Hypothalamus (tissue), 51 donors: ENCODE measurements around the gene TALDO1.

ENCODE experiments used
- DNase-seq, 51 donors: peaks; one replicate each; lab custom pipeline; 2025; lab: John Stamatoyannopoulos, UW

TALDO1 gene

DNA sequence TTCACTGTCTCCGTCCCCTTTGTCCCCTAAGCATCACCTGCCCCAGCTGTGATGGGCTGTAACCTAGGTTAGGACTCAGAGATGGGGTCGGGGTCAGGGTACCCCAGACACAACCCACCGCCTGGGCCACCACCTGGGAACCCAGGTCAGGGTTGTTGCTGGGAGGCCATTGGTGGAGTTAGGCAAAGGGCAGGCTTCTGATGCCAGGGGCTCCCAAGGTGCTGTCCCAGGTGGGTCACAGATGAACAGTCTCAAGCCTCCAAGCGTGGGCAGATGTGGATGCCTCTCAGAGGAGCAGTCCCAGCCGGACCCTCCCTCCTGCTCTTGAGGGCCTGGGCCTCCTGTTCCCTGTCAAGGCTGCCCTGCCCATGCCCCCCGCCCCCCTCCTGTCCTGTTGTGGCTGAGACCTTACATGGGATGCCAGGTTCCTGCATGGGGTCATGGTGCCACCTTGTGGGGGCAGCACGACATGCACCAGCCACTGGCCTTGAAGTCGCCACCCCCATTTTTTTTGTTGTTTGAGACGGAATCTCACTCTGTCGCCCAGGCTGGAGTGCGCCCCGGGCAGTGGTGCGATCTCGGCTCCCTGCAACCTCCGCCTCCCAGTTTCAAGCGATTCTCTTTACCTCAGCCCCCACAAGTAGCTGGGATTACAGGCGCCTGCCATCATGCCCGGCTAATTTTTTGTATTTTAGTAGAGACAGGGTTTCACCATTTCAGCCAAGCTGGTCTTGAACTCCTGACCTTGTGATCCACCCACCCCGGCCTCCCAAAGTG, 17.9 kb downstream of the TALDO1 start:
- peak in 24 of 51 donors; percentile 18 to 74 (median 46) for DNase-seq

DNA sequence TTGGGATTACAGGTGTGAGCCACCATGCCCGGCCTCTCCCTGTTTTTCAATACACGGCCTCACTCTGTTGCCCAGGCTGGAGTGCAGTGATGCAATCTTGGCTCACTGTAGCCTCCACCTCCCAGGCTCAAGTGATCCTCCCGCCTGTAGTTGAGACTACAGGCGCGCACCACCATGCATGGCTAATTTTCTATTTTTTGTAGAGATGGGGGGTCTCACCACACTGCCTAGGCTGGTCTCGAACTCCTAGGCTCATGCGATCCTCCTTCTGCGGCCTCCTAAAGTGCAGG, 18.5 kb downstream of the TALDO1 start:
- DNase-seq = no peak

DNA sequence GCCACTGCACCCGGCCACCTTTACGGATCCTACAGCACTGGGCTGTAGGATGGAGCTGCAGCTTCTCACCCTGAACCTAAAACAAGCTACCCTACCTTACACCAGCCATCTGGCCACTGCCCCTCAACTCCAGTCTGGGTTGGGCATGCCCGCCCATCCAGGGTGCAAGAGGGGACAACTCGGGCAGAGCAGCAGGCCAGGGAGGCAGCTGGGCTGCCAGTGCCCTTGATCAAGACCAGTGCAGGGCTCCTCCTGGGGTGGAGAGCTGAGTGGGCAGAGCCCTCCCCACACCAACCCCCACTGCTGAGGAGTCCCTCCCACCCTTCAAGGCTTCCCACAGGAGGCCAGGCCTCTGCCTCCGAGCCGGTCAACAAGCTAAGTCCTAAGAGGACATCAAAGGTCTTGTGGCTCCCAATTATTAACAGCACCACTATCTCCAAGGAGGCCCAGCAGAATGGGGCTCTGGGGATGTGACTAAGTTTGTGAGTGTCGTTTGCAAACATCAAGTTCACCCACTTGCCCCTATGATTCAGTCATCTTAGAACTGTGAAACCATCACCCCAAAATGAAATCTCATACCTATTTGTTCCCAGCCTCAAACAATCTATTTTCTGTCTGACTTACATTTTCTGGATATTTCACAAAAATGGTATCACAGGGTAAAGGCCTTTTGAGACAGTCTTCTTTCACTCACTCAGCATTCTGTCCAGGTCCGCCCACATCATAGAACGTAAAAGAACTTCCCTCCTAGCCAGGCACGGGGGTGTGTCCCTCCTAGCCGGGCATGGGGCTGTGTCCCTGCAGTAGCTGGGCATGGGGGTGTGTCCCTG, 19.1 kb downstream of the TALDO1 start:
- no peak for DNase-seq

DNA sequence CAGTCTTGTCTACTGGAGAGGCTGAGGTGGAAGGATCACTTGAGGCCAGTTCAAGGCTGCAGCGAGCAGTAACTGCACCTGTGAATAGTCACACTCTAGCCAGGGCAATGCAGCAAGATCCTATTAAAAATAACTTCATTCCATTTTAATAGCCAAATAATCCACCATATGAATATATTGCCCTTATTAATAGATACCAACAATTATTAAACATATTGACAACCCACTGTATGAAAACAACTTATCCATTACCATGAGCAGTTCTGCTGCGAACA, 19.6 kb downstream of the TALDO1 start:
- DNase-seq = no peak

DNA sequence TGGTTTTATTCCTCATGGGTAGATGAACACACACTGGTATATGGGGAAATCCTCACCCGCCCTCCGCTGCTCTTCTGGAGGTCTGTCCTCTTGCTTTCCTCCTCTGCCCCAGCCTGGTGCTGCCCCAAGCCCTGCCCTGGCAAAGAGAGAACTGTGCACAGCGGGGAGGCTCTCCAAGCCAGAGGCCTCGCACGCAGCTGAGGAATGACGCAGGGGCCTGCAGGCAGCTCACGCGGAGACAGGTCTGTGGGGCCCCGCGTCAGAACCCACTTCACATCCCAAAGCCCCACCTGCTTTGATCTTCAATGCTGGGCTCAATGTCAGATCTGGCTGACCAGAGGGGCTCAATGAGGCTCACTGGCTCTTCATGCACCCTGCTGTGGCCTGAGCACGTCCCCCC, 20.0 kb downstream of the TALDO1 start:
- peak in 2 of 51 donors; percentile 17 to 47 for DNase-seq

DNA sequence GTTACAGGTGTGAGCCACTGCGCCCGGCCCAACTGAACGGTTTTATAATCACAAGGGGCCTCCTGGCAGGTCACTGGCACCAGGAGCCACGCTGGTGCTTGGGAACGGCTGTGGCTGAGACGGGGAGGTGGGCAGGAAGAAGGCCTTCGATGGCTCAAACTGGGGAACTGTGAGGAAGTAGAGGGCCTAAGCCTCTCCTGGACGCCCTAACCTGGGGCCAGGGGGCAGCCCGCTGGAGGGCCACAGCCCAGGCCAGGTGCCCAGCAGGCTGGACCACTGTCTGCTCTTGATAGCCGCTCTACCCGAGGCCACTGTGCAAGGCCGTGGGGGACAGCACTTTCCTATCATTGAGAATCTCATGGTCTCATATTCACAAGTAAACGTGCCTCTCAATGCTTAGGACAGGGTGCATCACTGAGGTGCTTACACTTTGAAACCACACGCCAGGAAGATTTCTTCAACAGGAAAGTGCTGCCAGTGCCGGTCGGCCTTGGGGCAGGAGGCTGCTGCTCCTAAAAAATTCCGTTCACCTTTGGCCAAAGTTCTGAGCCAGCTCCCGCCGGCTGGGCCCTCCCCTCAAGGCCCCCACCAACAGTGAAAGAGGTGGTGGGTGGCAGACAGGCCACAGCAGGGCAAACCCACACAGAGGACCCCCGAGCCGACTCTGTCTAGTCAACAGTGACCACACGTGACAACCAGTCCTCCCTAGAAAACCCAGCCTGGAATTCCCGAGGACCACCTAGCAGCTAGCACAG, 22.8 kb downstream of the TALDO1 start:
- DNase-seq = no peak

DNA sequence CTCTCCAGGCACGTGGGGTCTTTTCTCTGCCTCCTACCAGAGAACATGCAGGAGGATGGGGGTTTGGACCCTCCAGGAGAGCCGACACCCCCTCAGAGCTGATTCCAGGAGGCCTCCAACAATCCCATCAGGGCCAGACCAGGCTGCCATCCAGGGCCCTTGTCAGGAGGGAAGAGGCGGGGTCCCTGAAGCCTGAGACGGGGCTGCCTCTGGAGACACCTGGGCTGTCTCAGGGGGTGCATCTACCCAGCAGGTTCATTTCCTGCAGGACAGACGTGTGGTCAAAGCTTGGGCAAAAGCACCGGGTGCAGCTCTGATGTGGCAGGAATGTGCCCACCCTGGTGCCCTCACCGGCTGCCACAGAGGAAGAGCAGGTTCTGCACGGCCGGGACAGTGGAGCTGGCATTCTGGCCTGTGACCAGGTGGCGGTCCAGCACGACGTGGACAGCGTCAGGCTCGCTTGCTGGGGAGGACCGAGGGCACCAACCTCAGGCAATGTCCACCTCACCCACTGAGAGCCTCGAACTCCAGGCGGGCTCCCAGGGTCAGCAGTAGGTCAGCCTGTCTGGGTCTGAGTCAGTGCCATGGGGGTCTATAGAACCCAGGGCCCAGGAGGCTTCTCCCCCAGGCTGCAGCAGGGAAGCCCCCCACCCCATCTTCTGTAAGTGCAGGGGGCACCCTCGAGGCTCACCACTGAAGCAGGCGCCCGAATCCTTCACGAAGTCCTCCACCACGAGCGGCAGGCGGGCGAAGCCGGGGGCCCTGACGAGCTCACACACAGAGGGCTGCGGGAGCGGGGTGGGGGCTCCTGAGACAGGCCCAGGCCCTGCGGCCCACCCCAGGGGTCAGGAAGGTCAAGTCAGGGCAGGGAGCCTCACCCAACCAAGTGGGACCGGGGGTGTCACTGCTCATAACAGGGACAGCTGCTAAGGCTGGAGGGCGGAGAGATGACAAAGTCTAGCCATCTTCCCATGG, 23.7 kb downstream of the TALDO1 start:
- no peak for DNase-seq

DNA sequence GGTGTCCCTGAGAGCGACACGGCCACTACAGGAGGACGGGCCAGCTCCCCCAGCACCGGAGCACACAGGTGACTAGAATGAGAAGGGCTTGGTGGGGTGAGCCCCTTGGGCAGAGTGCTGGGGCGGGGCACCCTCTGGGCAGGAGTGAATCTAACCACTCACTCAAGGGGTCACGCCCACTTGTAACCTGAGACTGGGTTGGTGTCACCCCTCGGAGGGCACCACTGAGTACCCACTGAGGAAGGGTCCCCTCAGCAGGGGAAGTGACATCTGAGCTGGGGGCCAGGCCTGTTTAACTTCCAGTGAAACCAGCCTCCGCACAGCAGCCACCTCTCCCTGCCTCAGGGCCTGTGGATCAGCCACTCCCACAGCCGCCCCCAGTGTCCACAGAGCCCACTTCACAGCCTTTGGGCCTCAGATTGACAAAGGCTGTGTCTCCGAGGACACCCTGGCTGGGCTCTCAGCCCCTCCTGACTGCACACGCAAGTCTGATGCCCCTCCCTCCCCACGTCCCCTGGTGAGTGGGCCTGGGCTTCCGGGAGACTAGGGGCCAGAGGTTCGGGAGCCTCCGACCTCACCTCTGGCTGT, 24.4 kb downstream of the TALDO1 start:
- no peak for DNase-seq

DNA sequence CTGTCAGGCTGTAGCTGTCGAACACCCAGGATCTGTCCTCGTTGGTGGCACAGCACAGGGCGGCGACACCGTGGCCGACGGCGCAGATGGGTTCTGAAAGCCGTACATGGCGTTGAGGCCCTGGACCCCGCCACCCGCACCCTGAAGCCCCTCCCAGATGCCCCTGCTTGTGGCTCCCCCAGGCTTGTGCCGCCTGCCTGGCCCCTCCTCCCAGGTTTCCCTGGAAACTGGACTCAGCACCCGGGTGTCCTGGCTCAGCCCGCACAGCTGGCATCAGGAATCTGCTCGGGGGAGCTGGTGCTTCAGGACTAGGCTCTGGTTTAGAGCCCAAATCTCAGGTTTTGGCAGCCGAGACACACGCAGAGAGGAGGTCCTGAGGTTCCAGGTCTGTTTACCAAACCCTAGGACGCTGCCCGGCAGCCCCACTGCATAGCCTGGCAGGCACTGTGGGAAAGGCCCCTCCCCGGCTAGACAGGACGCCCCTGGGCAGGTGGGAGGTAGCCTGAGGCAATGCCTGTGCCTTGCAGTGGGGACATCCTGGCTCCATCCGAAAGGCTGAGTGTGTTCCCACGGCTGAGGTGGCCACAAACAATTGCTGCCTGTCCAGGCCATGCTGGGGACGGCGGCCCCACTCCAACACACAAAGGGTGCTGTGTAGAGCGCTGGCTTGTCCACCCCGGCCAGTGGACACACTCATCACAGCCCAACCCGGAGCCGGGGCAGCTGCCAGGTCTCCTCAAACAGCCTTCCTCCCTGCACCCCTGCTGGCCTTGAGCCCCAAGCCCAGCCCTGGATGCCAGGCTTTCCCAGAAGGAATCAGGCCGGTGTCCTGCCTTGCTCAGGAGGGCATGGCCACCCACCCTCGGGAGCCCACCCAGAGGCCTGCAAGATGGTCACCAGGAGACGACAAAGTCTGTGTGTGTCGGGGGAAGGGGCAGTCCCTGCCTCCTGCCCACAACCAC, 25.4 kb downstream of the TALDO1 start:
- DNase-seq = peak in 47 of 51 donors; percentile 48 to 98 (median 89)

DNA sequence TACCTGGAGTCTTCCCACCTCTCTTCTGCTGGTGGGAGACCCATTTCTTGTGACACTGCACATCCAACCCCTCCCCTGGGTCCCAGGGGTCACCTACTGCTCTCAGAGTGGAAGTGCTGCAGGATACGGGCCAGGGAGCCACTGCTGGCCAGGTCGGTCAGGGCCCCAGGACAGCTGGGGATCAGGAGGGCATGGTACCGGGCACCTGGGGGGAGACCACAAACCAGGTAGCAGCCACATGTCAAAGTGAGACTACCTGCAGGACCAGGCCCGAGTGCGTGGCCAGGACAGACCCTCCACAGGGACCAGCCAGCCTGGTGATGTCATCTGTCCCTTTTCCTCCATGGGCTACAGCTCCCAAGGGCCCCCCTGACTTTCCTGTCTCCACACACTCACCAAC, 26.2 kb downstream of the TALDO1 start:
- DNase-seq = no peak

DNA sequence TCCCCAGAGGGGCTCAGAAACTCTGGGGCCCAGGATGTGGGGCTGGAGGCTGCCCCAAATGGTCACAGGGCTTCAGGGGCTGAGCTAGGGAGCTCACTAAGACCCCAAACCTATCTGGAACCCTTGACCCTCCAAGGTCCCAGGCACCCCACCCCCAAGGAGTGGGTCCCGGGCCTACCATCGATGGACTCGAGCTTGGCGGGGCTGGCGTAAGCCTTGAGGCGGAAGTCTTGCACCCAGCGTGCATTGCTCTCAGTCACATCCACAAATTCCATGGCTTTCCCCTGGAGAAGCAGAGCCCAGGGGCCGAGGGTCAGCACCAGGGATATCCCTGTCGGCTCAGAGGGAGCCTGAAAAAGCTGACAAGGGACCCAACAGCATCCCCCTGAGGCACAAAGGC, 26.6 kb downstream of the TALDO1 start:
- DNase-seq = no peak

DNA sequence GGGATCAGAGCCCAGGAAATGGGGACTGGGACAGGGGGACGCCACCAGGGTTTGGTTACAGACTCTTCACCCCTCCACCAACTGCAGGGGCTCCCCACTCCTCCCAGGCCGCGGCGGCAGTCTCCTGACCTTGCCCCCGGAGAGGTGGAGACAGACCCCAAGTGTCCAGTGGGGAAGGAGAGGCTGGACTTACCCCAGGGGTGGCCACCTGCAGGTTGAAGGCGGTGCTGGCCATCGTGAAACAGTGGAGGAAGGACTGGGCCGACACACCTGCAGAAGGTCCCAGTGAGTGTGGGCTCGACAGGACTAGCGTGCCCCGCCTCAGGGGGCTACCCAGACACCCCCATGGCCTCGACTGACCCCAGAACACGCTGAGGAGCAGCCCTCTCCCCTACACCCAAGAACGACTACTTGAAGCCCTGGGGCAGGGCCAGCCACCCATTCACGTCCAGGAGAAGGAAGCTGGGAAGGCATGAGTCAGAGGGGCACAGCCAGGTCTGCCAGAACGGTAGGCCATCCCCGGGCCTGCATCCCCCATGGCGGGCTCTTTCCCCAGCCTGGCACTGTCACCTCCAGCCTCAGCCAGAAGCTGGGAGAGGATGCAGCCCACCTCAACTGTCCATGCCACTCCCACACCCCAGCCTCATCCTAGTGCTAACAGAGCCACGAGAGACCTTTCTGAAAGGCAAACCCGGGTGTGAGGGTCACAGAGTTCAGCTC, 27.8 kb downstream of the TALDO1 start:
- DNase-seq = peak in 3 of 51 donors; percentile 20 to 30 (median 25)

DNA sequence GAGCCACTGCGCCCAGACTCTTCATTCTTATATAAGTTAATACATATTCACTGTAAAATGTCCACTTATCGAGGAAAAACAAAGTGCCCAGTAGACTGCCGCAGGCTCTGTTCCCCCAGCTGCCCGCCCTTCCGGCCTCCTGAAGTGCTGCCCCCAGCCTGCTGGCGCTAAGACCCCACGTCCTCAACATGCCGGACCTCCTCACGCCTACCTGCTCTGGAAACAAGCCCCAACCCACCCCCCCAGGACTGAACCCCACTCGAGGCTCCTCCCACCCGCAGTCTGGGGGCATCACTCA, 28.9 kb downstream of the TALDO1 start:
- no peak for DNase-seq

DNA sequence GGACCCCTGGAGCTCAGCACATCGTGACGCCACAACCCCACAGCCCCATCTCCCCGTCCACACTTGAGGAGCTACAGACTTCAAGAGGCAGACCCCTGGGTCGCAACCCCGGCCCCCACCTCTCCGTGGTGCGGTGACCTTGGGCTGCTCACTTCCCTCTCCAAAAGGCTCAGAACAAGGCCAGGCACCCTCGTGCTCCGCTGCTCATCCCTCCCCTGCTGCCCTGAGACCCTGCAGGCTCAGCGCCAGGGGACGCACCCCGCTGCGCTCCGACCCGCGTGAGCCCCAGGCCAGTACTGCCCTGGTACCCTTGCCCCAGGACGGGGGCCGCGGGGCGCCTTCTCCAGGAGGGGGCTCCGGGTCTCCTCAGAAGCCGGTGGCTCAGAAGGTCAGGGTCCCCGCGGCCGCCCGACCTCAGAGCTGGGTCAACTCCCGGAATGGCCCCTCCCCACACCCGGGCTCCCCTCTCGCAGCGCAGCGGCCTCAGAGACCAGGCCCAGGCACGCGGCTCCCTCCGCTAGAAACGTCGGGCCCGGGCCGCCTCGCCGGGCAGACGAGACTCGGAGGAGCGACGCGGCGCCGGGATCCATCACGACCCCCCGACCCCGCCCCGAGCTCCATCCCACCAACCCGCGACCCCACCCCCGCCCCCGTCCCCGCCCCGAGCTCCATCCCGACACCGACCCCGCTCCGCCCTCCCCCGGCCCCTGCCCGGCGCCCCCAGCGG, 29.5 kb downstream of the TALDO1 start:
- DNase-seq = peak in 3 of 51 donors; percentile 43 to 65 (median 44)

DNA sequence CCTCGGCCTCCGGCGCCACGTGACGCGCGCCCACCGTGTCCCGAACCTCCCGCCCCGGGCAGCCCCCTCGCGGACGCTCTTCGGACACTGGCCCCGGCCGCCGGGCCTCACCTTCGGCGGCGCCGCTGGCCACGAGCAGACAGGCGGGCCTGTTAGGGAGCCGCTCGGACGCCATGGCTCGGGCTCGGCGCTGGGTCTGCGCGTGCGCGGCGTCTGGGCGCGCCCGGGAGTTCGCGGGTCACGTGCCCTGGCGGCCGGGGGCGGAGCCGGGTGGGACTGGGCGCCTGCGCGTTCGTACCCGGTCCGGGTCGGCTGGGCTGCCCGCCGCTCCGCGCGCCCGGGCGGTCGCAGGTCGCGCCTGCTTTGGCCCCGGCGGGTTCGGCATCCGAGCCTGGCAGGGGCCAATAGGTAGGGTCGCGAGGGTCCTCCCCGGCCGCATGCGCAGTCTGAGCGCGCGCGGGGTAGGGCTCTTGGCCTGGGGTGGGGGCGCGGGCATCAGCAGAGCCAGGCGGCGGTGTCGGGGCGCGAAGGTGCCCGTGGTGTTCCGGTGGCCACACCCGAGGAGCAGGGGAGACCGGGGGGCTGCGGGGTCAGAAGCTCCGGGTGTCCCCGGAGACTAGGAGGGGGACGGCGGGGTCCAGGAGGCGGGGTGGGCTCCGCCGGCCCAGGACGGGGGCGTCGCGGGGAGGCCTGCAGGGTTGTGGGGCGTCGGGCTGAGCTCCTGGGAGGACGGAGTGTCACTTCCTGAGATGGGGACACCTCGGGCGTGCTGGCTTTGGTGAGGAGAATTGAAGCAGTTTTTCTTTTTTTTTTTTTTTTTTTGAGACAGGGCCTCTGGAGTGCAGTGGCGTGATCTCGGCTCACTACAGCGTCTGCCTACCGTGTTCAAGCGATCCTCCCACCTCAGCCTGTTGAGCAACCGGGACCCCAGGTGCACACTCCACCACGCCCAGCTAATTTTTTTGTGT, 30.3 kb downstream of the TALDO1 start, which contains the start of gene GATD1:
TSS of gene GATD1 (minus strand) at position 200 of the 968 bp plus-strand sequence. CDS start at position 175, 25 bp downstream.
- DNase-seq = peak in 50 of 51 donors; percentile 40 to 95 (median 82)
